ENCODE results near the gene GREB1.

Gene GREB1

GRCh38 chr2:11677136-11678055 lies 143.6 kb downstream of the GREB1 start:
- H3K4me1 ChIP-seq, result no peaks in the 10 kb centered on the region

DNA sequence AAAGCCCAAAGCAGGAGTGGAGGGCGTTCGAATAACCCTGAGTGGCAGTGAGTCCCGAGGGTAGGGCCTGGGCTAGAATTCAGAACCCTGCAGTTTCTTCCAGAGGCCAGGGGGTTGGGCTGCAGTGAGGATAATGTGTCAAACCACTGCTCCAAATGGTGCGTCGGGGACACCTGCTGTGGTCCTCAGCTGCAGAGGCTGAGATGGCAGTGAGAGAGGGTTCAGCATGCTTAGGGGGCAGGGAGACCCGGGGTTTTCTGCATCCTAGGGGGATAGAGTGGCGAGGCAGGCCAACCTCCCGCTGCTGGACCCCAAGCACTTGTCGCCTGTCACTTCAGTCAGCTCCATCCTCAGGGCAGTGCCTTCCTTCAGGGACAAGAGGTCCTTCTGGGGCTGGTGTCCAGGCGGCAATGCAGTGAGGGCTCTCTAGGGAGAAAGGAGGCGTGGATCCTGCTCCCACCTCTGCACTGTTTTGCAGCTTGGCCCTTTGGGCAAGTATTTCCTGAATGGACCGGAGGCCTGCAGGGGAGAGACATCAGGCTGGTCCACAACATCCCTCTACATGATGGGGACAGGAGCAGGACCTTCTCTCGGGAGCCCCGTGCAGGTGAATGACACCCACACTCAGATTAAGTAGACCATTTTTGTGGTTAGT lies 144.6 kb downstream of the GREB1 start:
- no peak for TF ChIP-seq CTCF (IDR thresholded peaks at IDR 0.05)
- Histone ChIP-seq H3K9me3 (peaks cover 0 to 5% (median 0%) of the 10 kb centered on the region in 3 donors), H3K36me3 (no peaks in the 10 kb centered on the region), H3K27me3 (peaks cover 0 to 69% of the 10 kb centered on the region in 2 donors), H3K4me3 (no peak overlapping the region), H3K27ac (no peak overlapping the region), H3K4me1 (no peaks in the 10 kb centered on the region)
- intact Hi-C loops (cut with DNase I; ENCODE audit: low total_unique reads), result no loop called here
- DNase-seq, result peak in 1 of 2 donors; percentile 23

More at GRCh38 chr2:11677136-11678055, 143.6 kb downstream of the GREB1 start:
- Histone ChIP-seq H3K27me3 (peaks cover 0 to 59% of the 10 kb centered on the region in 2 donors), H3K4me3 (no peak overlapping the region), H3K36me3 (no peaks in the 10 kb centered on the region), H3K9me3 (peaks cover 0 to 5% (median 0%) of the 10 kb centered on the region in 3 donors), H3K27ac (no peak overlapping the region)
- DNase-seq, result peak in 1 of 2 donors; percentile 62
- TF ChIP-seq CTCF (IDR thresholded peaks at IDR 0.05), result no peak
- intact Hi-C loops (cut with DNase I; ENCODE audit: low total_unique reads), result no loop called here

DNA sequence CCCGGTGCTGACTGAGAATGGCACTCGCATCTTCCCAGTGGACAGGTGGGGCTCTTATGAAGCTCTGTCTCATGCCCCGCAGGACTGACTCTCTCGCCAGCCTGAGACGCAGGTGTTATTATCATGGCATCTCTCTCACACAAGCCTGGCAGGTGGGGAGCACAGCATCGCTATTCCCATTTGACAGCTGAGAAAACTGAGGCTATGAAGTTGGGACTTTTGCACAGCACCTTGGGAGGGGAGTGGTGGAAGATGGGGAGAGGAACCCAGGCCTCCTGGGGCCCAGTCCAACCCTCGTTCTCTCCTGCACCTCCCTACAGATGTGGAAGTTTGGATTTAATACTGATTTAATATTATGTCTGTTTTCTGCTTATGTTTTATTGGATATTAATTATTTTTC lies 145.2 kb downstream of the GREB1 start:
- no peak for TF ChIP-seq CTCF (IDR thresholded peaks at IDR 0.05)
- intact Hi-C loops (cut with DNase I; ENCODE audit: low total_unique reads), result no loop called here
- peak in 1 of 2 donors; percentile 9 for DNase-seq
- H3K27ac ChIP-seq, result no peak overlapping the region
- H3K4me1 ChIP-seq, result peaks cover 0 to 3% (median 0%) of the 10 kb centered on the region in 4 donors
- H3K27me3 ChIP-seq, result peaks cover 0 to 75% of the 10 kb centered on the region in 2 donors
- peaks cover 0 to 5% (median 0%) of the 10 kb centered on the region in 3 donors for H3K9me3 ChIP-seq
- no peaks in the 10 kb centered on the region for H3K36me3 ChIP-seq
- no peak overlapping the region for H3K4me3 ChIP-seq

DNA sequence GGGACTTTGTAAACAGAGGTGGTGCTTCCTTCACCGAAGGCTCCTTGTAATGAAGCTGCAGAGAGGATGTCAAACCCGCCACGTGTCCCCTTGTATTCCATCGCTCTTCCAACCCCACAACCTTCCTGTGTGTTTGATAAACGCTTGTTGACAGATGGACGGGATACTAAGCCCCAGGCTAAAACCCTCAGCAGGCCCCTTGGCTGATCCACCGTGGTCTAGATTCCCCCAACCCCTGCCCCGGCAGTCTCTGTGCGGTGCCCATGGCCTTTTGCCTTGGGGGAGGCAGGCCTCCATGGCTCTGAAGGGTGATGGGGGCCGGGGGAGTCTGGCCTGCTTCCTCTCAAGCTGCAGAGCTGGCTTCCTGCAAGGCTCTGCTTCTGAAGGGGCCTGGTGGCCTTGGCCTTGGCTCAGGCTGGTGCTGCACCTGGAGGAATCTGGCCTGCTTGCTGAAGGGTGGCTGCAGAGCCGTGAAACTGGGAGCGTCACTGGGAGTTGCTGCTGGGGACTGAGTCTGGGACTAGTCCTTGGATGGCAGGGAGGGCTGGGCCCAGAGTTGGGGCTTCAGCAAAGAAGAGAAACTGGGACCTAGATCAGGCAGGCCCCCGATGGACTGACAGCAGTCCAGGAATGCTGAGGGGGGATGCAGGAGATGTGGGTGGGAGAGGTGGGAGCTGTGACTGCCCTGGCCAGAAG lies 145.8 kb downstream of the GREB1 start:
- Histone ChIP-seq H3K27ac (no peak overlapping the region), H3K4me3 (no peak overlapping the region), H3K9me3 (peaks cover 0 to 5% (median 0%) of the 10 kb centered on the region in 3 donors), H3K4me1 (peaks cover 0 to 8% (median 0%) of the 10 kb centered on the region in 4 donors), H3K36me3 (no peaks in the 10 kb centered on the region), H3K27me3 (peaks cover 0 to 75% of the 10 kb centered on the region in 2 donors)
- TF ChIP-seq CTCF (IDR thresholded peaks at IDR 0.05), result no peak
- intact Hi-C loops (cut with DNase I; ENCODE audit: low total_unique reads), result no loop called here
- peak in 1 of 2 donors; percentile 58 for DNase-seq

- H3K27me3 ChIP-seq, result peaks cover 0 to 72% of the 10 kb centered on the region in 2 donors
- H3K27ac ChIP-seq, result no peak overlapping the region
- intact Hi-C loops (cut with DNase I; ENCODE audit: low total_unique reads), result no loop called here
- peaks cover 0 to 5% (median 0%) of the 10 kb centered on the region in 3 donors for H3K9me3 ChIP-seq
- DNase-seq, result peak in 1 of 2 donors; percentile 57
- TF ChIP-seq CTCF (IDR thresholded peaks at IDR 0.05), result no peak
- H3K4me3 ChIP-seq, result no peak overlapping the region
- peaks cover 0 to 8% (median 0%) of the 10 kb centered on the region in 4 donors for H3K4me1 ChIP-seq
- H3K36me3 ChIP-seq, result no peaks in the 10 kb centered on the region
Measured at GRCh38 chr2:11680182-11680900, 146.5 kb downstream of the GREB1 start.
